ENCODE measurements around the gene TSR1.
A peak's percentile ranks its signal among the peaks of the same experiment; 100 is the strongest.

TSR1 gene

GRCh38 chr17:2351269-2351668 lies 15.0 kb upstream of the TSR1 start:
- TF ChIP-seq CTCF (conservative IDR thresholded peaks at IDR 0.05; ENCODE audit: low read length) = no peak
- DNase-seq (ENCODE audit: low read depth) = no peak
- H3K4me3 ChIP-seq (ENCODE audit: low read length) = no peak overlapping the region

GRCh38 chr17:2347805-2348685 lies 11.8 kb upstream of the TSR1 start:
- peak; percentile 89 for DNase-seq (ENCODE audit: low read depth)
- TF ChIP-seq CTCF (conservative IDR thresholded peaks at IDR 0.05; ENCODE audit: low read length) = no peak

GRCh38 chr17:2346475-2346874 lies 10.2 kb upstream of the TSR1 start:
- TF ChIP-seq CTCF (conservative IDR thresholded peaks at IDR 0.05; ENCODE audit: low read length) = no peak
- H3K4me3 ChIP-seq (ENCODE audit: low read length) = no peak overlapping the region
- no peak for DNase-seq (ENCODE audit: low read depth)

More at GRCh38 chr17:2347805-2348685, 11.8 kb upstream of the TSR1 start:
- no peak overlapping the region for H3K4me3 ChIP-seq (ENCODE audit: low read length)

- DNase-seq (ENCODE audit: low read depth) = no peak
- no peak for TF ChIP-seq CTCF (conservative IDR thresholded peaks at IDR 0.05; ENCODE audit: low read length)
- no peak overlapping the region for H3K4me3 ChIP-seq (ENCODE audit: low read length)
These were observed 8.3 kb upstream of the TSR1 start for GRCh38 chr17:2344528-2344927.

- H3K4me3 ChIP-seq (ENCODE audit: low read length) = no peak overlapping the region
- no peak for DNase-seq (ENCODE audit: low read depth)
- TF ChIP-seq CTCF (conservative IDR thresholded peaks at IDR 0.05; ENCODE audit: low read length) = no peak
These were observed 7.2 kb upstream of the TSR1 start for GRCh38 chr17:2343421-2343820.

GRCh38 chr17:2338315-2338657 lies 2.0 kb upstream of the TSR1 start:
- TF ChIP-seq CTCF (conservative IDR thresholded peaks at IDR 0.05; ENCODE audit: low read length) = no peak
- no peak for DNase-seq (ENCODE audit: low read depth)
- H3K4me3 ChIP-seq (ENCODE audit: low read length) = peak overlapping the region; percentile 93

Measured in AG10803 (cell line).